Stimulated activated CD4-positive, alpha-beta T cell treated with anti-CD3 and anti-CD28 coated beads, Interleukin-4, amount 100 ng/mL, for 24 hours (primary cell): ENCODE data around the gene FBXL17.

Experiments
- DNase-seq: peaks from one replicate; pipeline ENCODE4 v3.0.0-alpha.2; 2020

FBXL17 gene

GRCh38 chr5:107945061-107945460 is 436.8 kb downstream of the FBXL17 start:
- DNase-seq: no peak

GRCh38 chr5:107943923-107944322 is 438.0 kb downstream of the FBXL17 start:
- DNase-seq: no peak

- DNase-seq: no peak
Measured at GRCh38 chr5:107941036-107941435, 440.9 kb downstream of the FBXL17 start.

- no peak for DNase-seq
Measured at GRCh38 chr5:107937651-107938355, 444.1 kb downstream of the FBXL17 start.

GRCh38 chr5:107937204-107937603 is 444.7 kb downstream of the FBXL17 start:
- DNase-seq: no peak

GRCh38 chr5:107936515-107936914 is 445.4 kb downstream of the FBXL17 start:
- no peak for DNase-seq

GRCh38 chr5:107935645-107936044 is 446.3 kb downstream of the FBXL17 start:
- DNase-seq: no peak

GRCh38 chr5:107933326-107933725 is 448.6 kb downstream of the FBXL17 start:
- DNase-seq: no peak

- DNase-seq: no peak
Measured at GRCh38 chr5:107930891-107931290, 451.0 kb downstream of the FBXL17 start.

GRCh38 chr5:107930092-107930491 is 451.8 kb downstream of the FBXL17 start:
- DNase-seq: no peak

GRCh38 chr5:107929080-107929479 is 452.8 kb downstream of the FBXL17 start:
- no peak for DNase-seq

- DNase-seq: no peak
Measured at GRCh38 chr5:107926121-107926520, 455.8 kb downstream of the FBXL17 start.

- DNase-seq: no peak
Measured at GRCh38 chr5:107925200-107925599, 456.7 kb downstream of the FBXL17 start.

GRCh38 chr5:107919969-107920368 is 461.9 kb downstream of the FBXL17 start:
- no peak for DNase-seq

GRCh38 chr5:107919361-107919760 is 462.5 kb downstream of the FBXL17 start:
- no peak for DNase-seq

- DNase-seq: no peak
Measured at GRCh38 chr5:107917983-107918382, 463.9 kb downstream of the FBXL17 start.

- no peak for DNase-seq
Measured at GRCh38 chr5:107916731-107917725, 464.9 kb downstream of the FBXL17 start.

GRCh38 chr5:107915176-107915812 is 466.6 kb downstream of the FBXL17 start:
- no peak for DNase-seq

GRCh38 chr5:107913494-107913893 is 468.4 kb downstream of the FBXL17 start:
- DNase-seq: no peak

GRCh38 chr5:107900721-107901120 is 481.2 kb downstream of the FBXL17 start:
- DNase-seq: no peak

- no peak for DNase-seq
Measured at GRCh38 chr5:107894361-107894760, 487.5 kb downstream of the FBXL17 start.

GRCh38 chr5:107893642-107894041 is 488.3 kb downstream of the FBXL17 start:
- no peak for DNase-seq

- DNase-seq: no peak
Measured at GRCh38 chr5:107889387-107889786, 492.5 kb downstream of the FBXL17 start.
